GM12878 (cell line): Measurements from ENCODE around the gene CGREF1. TPM values are rescaled to one million over a fixed set of nuclear protein-coding genes. Genes with fewer than 3 reads are reported as not detected.

Source experiments
- ASH2L ChIP-seq: fragments of 300-600, 200-600 bp; sonication (generic); IDR thresholded peaks from 2 replicates; pipeline ENCODE4 v1.6.1; 2017; ENCODE audit warnings: low read depth, mild to moderate bottlenecking, borderline replicate concordance
- BCL11A ChIP-seq: IDR thresholded peaks from 2 replicates; pipeline ENCODE4 v1.6.1; 2011; ENCODE audit warnings: low read depth, low read length
- BHLHE40 ChIP-seq, 2 experiments: fragments of 450-650 bp in 1 of 2; IDR thresholded peaks; 2 replicates each; pipeline ENCODE4 v1.6.1; 2011 to 2017; ENCODE audit warnings: low read depth in 2 of 2, borderline replicate concordance in 1 of 2, improper control_type of control experiment in 1 of 2, low read length in 1 of 2, mild to moderate bottlenecking in 1 of 2
- CHD4 ChIP-seq: fragments of 200-600 bp; sonication (generic); IDR thresholded peaks from 2 replicates; pipeline ENCODE4 v1.6.1; 2016; ENCODE audit warnings: mild to moderate bottlenecking
- FOXK2 ChIP-seq: fragments of 450-650 bp; IDR thresholded peaks from 2 replicates; pipeline ENCODE4 v1.6.1; 2017; ENCODE audit warnings: mild to moderate bottlenecking, moderate library complexity
- HCFC1 ChIP-seq: fragments of 150-350 bp; IDR thresholded peaks from 2 replicates; pipeline ENCODE4 v1.6.1; 2014; ENCODE audit warnings: low read length
- IRF3 ChIP-seq: fragments of 450-650 bp; IDR thresholded peaks from 2 replicates; pipeline ENCODE4 v1.6.1; 2014; ENCODE audit warnings: mild to moderate bottlenecking
- IRF5 ChIP-seq: fragments of 450-650 bp; IDR thresholded peaks from 2 replicates; pipeline ENCODE4 v1.6.1; 2017; ENCODE audit warnings: borderline replicate concordance
- KAT2A ChIP-seq: conservative IDR thresholded peaks from 2 replicates; pipeline ENCODE4 v1.6.1; 2011; ENCODE audit warnings: low read depth, low read length; ENCODE audit not compliant: control insufficient read depth
- MXI1 ChIP-seq: fragments of 150-350 bp; IDR thresholded peaks from 2 replicates; pipeline ENCODE4 v1.6.1; 2011; ENCODE audit warnings: low read depth, mild to moderate bottlenecking, inconsistent platforms, low read length, improper control_type of control experiment
- NR2F1 ChIP-seq: fragments of 450-650 bp; conservative IDR thresholded peaks from 2 replicates; pipeline ENCODE4 v1.6.1; 2017; ENCODE audit warnings: mild to moderate bottlenecking
- RBBP5 ChIP-seq: fragments of 200-600 bp; sonication (generic); conservative IDR thresholded peaks from 2 replicates; pipeline ENCODE4 v1.6.1; 2016
- RFX5 ChIP-seq: IDR thresholded peaks from 2 replicates; pipeline ENCODE4 v1.6.1; 2011; ENCODE audit warnings: low read depth, low read length, improper control_type of control experiment
- SMAD1 ChIP-seq: fragments of 450-650 bp; IDR thresholded peaks from 2 replicates; pipeline ENCODE4 v1.6.1; 2018; ENCODE audit warnings: mild to moderate bottlenecking, low read depth; ENCODE audit not compliant: partially characterized antibody
- SMAD5 ChIP-seq: IDR thresholded peaks from 2 replicates; pipeline ENCODE4 v1.6.1; 2016; ENCODE audit warnings: antibody characterized with exemption, low read depth
- SMC3 ChIP-seq: IDR thresholded peaks from 2 replicates; pipeline ENCODE4 v1.6.1; 2011; ENCODE audit warnings: low read length, improper control_type of control experiment, borderline replicate concordance
- TCF12 ChIP-seq: IDR thresholded peaks from 2 replicates; pipeline ENCODE4 v1.6.1; 2011; ENCODE audit warnings: low read depth, mild to moderate bottlenecking, low read length
- ZNF24 ChIP-seq: fragments of 450-650 bp; IDR thresholded peaks from 2 replicates; pipeline ENCODE4 v1.6.1; 2017; ENCODE audit warnings: antibody characterized with exemption, mild to moderate bottlenecking
- polyA plus RNA-seq, 11 experiments: library from polyadenylated mRNA; depleted of rRNA in 4 of 11; unstranded in 6 of 11; stranded (reverse) in 5 of 11; fragments of >200 nt; fragmentation: Nextera tagmentation in 4 of 11; fragmentation: Illumina TruSeq in 1 of 11; extraction: Ambion mirVana in 4 of 11; extraction: Trizol in 1 of 11; gene quantifications; 1 replicate in 1 of 11; 2 replicates in 10 of 11; pipeline versions ENCODE4 v1.2.1 to v1.2.3, GENCODE V29; 2011 to 2016; ENCODE audit warnings: inconsistent platforms in 2 of 11, missing spikeins in 2 of 11, low read depth in 1 of 11
- total RNA-seq, 4 experiments: library from RNA; depleted of rRNA in 3 of 4; stranded (reverse); fragments of >200 nt in 3 of 4; fragmentation: Illumina TruSeq in 1 of 4; extraction: Trizol in 1 of 4; gene quantifications; 2 replicates each; pipeline versions ENCODE4 v1.2.1 to v1.2.3, GENCODE V29; 2013 to 2021
- TF ChIP-seq, protein P1 (sequence below): fragments of 450-650 bp; conservative IDR thresholded peaks from 2 replicates; pipeline ENCODE4 v1.6.1; 2017; ENCODE audit warnings: mild to moderate bottlenecking, moderate library complexity
- TF ChIP-seq, protein P2 (sequence below): IDR thresholded peaks from 2 replicates; pipeline ENCODE4 v1.6.1; 2011; ENCODE audit warnings: low read depth, low read length, improper control_type of control experiment, borderline replicate concordance
- TF ChIP-seq, protein P3 (sequence below): fragments of 450-650 bp; IDR thresholded peaks from 2 replicates; pipeline ENCODE4 v1.6.1; 2018; ENCODE audit warnings: mild to moderate bottlenecking, low read depth, moderate library complexity; ENCODE audit not compliant: partially characterized antibody

CGREF1 gene
- total and polyA plus RNA-seq, 10 of the 15 experiments (the other 5 are each of a cell fraction or from before 2014, with no cell fraction given): 0.06 to 0.21 TPM; not detected in 8

DNA sequence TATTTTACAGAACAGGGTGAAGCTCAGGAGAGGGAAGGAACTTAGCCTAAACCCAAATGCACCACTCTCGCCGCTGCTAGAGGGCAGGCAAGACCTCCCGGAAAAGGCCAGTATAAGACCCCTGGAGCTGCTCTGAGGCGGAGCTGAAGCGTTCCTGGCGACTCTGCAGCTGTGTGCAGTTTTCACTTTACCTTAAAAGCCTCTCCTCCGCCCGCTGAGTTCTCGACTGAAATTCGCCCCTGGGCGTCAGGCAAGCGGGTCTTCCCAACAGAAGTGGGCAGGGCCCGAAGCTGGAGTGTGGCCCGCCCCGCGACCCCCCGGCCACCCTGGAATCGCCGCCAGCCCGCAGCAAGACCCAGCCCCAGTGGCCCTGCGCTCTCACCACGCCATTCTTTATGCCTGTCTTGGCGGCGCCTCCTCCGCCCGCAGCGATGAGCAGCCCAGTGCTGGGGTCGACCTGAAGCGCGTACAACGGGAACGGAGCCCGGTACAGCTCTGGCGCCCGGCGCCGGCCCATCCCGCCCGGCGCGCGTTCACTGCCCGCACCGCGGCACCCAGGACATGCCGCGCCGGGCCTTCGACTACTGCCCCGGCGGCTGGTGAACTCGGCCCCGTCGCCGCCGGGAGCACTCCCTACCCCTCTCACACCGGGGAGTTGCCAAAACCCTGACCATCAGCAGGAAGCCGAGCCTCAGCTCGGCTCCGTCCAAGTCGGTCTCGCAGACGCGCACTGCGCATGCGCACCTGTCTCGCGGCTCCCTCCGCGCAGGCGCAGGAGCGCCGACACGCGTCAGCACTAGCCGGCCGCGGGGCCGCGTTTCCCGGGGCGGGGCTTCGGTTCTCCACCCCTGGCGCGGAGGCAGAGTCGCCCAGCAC lies 15.2 kb upstream of the CGREF1 start, which contains the start of gene PREB (continued):
- TF ChIP-seq, protein P1, sequence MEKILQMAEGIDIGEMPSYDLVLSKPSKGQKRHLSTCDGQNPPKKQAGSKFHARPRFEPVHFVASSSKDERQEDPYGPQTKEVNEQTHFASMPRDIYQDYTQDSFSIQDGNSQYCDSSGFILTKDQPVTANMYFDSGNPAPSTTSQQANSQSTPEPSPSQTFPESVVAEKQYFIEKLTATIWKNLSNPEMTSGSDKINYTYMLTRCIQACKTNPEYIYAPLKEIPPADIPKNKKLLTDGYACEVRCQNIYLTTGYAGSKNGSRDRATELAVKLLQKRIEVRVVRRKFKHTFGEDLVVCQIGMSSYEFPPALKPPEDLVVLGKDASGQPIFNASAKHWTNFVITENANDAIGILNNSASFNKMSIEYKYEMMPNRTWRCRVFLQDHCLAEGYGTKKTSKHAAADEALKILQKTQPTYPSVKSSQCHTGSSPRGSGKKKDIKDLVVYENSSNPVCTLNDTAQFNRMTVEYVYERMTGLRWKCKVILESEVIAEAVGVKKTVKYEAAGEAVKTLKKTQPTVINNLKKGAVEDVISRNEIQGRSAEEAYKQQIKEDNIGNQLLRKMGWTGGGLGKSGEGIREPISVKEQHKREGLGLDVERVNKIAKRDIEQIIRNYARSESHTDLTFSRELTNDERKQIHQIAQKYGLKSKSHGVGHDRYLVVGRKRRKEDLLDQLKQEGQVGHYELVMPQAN: peak; percentile 71; the same call in 1 of the 2 replicates
- TF ChIP-seq CHD4 (no peak), ASH2L (peak; percentile 81; the same call in 1 of the 2 replicates), FOXK2 (no peak), IRF3 (no peak), RBBP5 (no peak), TCF12 (no peak), SMC3 (peak; percentile 22), SMAD1 (no peak), NR2F1 (no peak), MXI1 (peak; percentile 62; the same call in 1 of the 2 replicates), BCL11A (no peak), ZNF24 (no peak), IRF5 (no peak), BHLHE40 (IDR thresholded peaks at IDR 0.05; ENCODE audit: borderline replicate concordance in 1 of 2, low read depth in 2 of 2, low read length in 1 of 2) (peak in 1 of 2 experiments; percentile 45; a peak in 2 of 4 replicates), RFX5 (no peak), KAT2A (no peak), SMAD5 (no peak), HCFC1 (peak; percentile 67; the same call in 1 of the 2 replicates)
- TF ChIP-seq, protein P2, sequence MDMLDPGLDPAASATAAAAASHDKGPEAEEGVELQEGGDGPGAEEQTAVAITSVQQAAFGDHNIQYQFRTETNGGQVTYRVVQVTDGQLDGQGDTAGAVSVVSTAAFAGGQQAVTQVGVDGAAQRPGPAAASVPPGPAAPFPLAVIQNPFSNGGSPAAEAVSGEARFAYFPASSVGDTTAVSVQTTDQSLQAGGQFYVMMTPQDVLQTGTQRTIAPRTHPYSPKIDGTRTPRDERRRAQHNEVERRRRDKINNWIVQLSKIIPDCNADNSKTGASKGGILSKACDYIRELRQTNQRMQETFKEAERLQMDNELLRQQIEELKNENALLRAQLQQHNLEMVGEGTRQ: no peak
- TF ChIP-seq, protein P3, sequence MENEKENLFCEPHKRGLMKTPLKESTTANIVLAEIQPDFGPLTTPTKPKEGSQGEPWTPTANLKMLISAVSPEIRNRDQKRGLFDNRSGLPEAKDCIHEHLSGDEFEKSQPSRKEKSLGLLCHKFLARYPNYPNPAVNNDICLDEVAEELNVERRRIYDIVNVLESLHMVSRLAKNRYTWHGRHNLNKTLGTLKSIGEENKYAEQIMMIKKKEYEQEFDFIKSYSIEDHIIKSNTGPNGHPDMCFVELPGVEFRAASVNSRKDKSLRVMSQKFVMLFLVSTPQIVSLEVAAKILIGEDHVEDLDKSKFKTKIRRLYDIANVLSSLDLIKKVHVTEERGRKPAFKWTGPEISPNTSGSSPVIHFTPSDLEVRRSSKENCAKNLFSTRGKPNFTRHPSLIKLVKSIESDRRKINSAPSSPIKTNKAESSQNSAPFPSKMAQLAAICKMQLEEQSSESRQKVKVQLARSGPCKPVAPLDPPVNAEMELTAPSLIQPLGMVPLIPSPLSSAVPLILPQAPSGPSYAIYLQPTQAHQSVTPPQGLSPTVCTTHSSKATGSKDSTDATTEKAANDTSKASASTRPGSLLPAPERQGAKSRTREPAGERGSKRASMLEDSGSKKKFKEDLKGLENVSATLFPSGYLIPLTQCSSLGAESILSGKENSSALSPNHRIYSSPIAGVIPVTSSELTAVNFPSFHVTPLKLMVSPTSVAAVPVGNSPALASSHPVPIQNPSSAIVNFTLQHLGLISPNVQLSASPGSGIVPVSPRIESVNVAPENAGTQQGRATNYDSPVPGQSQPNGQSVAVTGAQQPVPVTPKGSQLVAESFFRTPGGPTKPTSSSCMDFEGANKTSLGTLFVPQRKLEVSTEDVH: no peak
- TF ChIP-seq, all 136 proteins: peak for 23
